Ishikawa (cell line): ENCODE data around the gene DOCK2.

Source experiments
- CEBPB ChIP-seq: IDR thresholded peaks from 2 replicates; pipeline ENCODE4 v1.6.1; 2012
- CREB1 ChIP-seq: IDR thresholded peaks from 2 replicates; pipeline ENCODE4 v1.6.1; 2012; ENCODE audit warnings: low read depth
- EP300 ChIP-seq: IDR thresholded peaks from 2 replicates; pipeline ENCODE4 v1.6.1; 2012; ENCODE audit warnings: borderline replicate concordance
- NFIC ChIP-seq: IDR thresholded peaks from 2 replicates; pipeline ENCODE4 v1.6.1; 2012
- TAF1 ChIP-seq: IDR thresholded peaks from 2 replicates; pipeline ENCODE4 v1.6.1; 2012; ENCODE audit warnings: low read depth, mild to moderate bottlenecking
- YY1 ChIP-seq: IDR thresholded peaks from 2 replicates; pipeline ENCODE4 v1.6.1; 2012; ENCODE audit warnings: low read depth
- TF ChIP-seq, protein P1 (sequence below): IDR thresholded peaks from 2 replicates; pipeline ENCODE4 v1.6.1; 2012
- TF ChIP-seq, protein P2 (sequence below): IDR thresholded peaks from 2 replicates; pipeline ENCODE4 v1.6.1; 2012; ENCODE audit warnings: low read depth, mild to moderate bottlenecking

DNA sequence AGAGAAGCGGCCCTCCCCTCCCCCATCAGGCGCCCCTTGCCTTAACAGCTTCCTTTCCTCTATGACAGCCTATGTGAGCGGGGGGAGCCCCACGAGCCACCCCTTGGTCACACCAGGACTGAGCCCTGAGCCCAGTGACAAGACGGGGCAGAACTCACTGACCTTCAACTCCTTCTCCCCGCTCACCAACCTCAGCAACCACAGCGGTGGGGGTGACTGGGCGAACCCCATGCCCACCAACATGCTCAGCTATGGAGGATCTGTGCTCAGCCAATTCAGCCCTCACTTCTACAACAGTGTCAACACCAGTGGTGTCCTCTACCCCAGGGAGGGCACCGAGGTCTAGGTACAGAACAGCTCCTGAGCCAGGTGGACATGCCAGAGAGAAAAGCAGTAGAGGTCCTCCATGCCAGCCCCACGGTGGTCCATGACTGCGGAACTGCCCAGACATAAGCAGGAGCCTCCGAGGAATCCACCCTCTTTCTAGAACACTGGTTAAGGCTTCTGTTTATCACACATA is 471.3 kb downstream of the DOCK2 start:
- TF ChIP-seq, protein P1, sequence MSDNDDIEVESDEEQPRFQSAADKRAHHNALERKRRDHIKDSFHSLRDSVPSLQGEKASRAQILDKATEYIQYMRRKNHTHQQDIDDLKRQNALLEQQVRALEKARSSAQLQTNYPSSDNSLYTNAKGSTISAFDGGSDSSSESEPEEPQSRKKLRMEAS: no peak
- TF ChIP-seq, protein P2, sequence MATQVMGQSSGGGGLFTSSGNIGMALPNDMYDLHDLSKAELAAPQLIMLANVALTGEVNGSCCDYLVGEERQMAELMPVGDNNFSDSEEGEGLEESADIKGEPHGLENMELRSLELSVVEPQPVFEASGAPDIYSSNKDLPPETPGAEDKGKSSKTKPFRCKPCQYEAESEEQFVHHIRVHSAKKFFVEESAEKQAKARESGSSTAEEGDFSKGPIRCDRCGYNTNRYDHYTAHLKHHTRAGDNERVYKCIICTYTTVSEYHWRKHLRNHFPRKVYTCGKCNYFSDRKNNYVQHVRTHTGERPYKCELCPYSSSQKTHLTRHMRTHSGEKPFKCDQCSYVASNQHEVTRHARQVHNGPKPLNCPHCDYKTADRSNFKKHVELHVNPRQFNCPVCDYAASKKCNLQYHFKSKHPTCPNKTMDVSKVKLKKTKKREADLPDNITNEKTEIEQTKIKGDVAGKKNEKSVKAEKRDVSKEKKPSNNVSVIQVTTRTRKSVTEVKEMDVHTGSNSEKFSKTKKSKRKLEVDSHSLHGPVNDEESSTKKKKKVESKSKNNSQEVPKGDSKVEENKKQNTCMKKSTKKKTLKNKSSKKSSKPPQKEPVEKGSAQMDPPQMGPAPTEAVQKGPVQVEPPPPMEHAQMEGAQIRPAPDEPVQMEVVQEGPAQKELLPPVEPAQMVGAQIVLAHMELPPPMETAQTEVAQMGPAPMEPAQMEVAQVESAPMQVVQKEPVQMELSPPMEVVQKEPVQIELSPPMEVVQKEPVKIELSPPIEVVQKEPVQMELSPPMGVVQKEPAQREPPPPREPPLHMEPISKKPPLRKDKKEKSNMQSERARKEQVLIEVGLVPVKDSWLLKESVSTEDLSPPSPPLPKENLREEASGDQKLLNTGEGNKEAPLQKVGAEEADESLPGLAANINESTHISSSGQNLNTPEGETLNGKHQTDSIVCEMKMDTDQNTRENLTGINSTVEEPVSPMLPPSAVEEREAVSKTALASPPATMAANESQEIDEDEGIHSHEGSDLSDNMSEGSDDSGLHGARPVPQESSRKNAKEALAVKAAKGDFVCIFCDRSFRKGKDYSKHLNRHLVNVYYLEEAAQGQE: no peak
- no peak for TF ChIP-seq YY1
- TF ChIP-seq CREB1: no peak
- no peak for TF ChIP-seq EP300
- no peak for TF ChIP-seq NFIC
- no peak for TF ChIP-seq TAF1
- no peak for TF ChIP-seq CEBPB
